Kidney epithelial cell (primary cell): ENCODE measurements around the gene ZDBF2. TPM values are rescaled to one million over a fixed set of nuclear protein-coding genes. Genes with fewer than 3 reads are reported as not detected.

Source experiments
- DNase-seq: peaks from one replicate; pipeline ENCODE4 v3.0.0-alpha.2; 2010; ENCODE audit warnings: low read depth
- H3K27me3 ChIP-seq: 2 replicates; pipeline ENCODE4 v1.6.0; 2011; ENCODE audit warnings: low read length; ENCODE audit not compliant: control insufficient read depth, insufficient read depth
- H3K36me3 ChIP-seq: 2 replicates; pipeline ENCODE4 v1.5.1; 2011; ENCODE audit warnings: low read length; ENCODE audit not compliant: control insufficient read depth, insufficient read depth
- H3K4me3 ChIP-seq: 2 replicates; pipeline ENCODE4 v1.5.1; 2011; ENCODE audit warnings: low read depth, mild to moderate bottlenecking, control low read depth, low read length
- total RNA-seq: library from RNA; depleted of rRNA; stranded (reverse); fragments of >200 nt; gene quantifications from 2 replicates; pipeline ENCODE4 v1.2.3, GENCODE V29; 2015
- TF ChIP-seq, protein P1 (sequence below): IDR thresholded peaks from 2 replicates; pipeline ENCODE4 v1.5.1; 2011; ENCODE audit warnings: mild to moderate bottlenecking, moderate library complexity, low read length, control low read depth, inconsistent platforms; ENCODE audit not compliant: insufficient read depth, poor library complexity, severe bottlenecking

ZDBF2 gene
- total RNA-seq, 1 donor from 2014 or later = 8.5 TPM

DNA sequence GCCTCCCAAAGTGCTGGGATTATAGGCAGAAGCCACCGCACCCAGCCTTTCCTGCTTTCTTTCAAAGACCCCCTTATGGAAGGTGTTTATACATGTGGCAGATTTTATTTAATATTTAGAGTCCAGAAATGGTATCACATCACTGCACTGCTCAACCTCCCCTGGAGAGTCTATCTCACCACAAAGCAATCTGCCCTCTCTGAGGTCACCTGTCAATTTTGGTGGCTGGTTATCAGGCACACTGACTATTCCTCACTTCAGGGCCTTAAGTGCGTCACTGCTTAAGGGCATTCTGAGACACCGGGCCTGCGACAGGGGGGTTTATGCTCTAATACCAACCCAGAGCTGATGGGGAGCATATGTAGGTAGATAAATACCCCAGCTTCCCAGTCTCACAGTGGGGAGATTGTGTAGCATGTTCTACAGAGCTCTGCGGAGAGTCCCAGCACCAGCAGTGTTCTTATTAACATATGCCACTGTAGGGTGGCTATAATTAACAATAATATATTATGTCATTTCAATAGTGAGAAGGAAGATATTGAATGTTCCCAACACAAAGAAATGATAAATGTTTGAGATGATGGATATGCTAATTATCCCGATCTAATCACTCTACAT is 42.7 kb upstream of the ZDBF2 start:
- no peak overlapping the region for H3K4me3 ChIP-seq
- DNase-seq = no peak
- TF ChIP-seq, protein P1, sequence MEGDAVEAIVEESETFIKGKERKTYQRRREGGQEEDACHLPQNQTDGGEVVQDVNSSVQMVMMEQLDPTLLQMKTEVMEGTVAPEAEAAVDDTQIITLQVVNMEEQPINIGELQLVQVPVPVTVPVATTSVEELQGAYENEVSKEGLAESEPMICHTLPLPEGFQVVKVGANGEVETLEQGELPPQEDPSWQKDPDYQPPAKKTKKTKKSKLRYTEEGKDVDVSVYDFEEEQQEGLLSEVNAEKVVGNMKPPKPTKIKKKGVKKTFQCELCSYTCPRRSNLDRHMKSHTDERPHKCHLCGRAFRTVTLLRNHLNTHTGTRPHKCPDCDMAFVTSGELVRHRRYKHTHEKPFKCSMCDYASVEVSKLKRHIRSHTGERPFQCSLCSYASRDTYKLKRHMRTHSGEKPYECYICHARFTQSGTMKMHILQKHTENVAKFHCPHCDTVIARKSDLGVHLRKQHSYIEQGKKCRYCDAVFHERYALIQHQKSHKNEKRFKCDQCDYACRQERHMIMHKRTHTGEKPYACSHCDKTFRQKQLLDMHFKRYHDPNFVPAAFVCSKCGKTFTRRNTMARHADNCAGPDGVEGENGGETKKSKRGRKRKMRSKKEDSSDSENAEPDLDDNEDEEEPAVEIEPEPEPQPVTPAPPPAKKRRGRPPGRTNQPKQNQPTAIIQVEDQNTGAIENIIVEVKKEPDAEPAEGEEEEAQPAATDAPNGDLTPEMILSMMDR = no peak
- H3K36me3 ChIP-seq = no peaks in the 10 kb centered on the region
- H3K27me3 ChIP-seq = no peaks in the 10 kb centered on the region

DNA sequence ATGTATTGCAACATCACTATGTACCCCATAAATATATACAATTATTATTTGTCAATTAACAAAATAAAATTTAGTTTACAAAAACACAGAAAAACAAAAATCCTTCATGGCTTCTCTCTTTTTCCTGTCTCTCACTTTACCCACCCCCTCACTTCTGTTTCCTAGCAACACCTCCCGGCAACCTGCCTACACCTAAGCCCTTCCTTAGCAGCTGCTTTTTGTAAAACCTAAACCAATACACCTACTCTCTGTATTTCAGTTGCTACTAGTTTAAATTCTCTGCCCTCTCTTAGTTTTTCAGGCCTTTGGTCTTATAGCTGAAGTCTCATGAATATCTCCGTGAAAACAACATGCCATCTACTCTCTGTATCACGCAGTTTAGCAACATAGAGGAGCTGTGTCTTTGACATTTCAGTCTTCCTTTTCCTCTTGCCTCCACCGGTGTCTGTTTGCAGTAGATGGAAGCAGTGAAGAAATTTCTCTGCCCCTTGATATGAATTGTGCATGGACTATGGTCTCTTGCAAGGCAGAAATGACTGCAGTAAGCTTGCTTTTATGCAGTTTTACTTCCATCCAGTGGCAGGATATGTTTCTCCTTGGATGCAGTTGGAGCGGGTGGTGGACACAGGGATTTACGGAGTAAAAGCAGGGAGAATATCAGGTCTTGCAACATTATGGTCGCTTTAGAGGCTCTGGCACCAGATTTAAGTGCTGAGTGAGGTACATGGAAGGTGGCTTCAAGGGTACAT is 42.0 kb upstream of the ZDBF2 start:
- TF ChIP-seq, protein P1 = no peak
- H3K36me3 ChIP-seq = no peaks in the 10 kb centered on the region
- no peak for DNase-seq
- H3K27me3 ChIP-seq = no peaks in the 10 kb centered on the region
- H3K4me3 ChIP-seq = no peak overlapping the region

DNA sequence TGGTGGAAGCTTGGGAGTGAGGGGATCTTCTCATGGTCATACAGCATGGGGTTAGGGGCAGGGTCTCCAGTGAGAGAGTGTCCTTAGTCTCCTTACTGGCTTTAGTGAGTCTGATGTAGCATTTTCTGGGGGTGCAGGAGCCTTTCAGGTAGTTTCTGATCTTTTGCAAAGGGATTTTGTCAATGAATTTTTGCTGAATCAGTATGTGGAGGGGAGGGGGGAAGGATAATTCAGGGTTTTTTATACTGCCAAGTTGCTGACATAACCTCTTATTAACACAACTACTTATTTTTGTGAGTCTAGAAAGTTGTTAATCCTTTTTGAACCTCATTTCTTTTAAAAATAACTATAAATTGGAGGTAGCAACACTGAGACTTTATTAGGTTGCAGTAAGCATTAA is 35.3 kb upstream of the ZDBF2 start:
- no peaks in the 10 kb centered on the region for H3K27me3 ChIP-seq
- H3K36me3 ChIP-seq = no peaks in the 10 kb centered on the region
- DNase-seq = no peak
- TF ChIP-seq, protein P1 = no peak
- no peak overlapping the region for H3K4me3 ChIP-seq

DNA sequence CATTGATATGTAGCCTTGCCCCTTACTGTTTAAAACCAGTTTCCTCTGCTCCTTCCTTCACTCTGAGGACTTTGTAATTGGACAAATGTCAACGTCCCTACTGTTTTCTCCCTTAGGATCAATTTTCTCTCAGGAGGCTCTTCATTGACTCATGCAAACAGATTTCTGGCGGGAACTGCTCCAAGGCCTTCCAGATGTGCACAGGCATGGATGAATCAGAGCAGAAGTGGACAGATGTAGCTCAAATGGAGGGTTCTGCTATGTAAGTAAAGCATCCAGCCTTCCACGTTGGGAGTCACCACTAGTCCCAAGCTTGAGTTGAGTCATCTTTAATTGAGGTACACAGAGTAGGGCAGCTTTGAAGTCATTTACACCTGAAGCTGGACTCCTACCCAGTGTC is 34.1 kb upstream of the ZDBF2 start:
- TF ChIP-seq, protein P1 = no peak
- Histone ChIP-seq H3K4me3 (no peak overlapping the region), H3K36me3 (no peaks in the 10 kb centered on the region), H3K27me3 (no peaks in the 10 kb centered on the region)
- DNase-seq = no peak

DNA sequence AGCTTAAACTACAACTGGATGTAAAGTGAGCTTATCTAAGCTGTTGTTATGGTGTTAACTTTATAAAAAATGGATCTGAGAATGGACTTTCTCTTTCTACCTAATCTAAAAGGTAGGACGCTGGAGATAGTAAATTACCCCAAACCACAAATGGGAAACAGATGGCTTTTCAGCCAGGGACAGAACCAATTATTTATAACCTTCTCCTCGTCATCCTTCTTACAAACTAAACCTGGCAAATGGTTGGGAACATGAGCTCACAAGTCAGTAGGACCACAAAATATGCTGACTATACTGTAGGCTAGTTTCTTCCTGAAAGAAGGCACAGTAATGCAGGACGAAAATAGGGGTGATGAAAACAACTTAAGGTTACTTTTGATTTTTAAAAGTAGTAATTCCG is 32.7 kb upstream of the ZDBF2 start:
- no peak overlapping the region for H3K4me3 ChIP-seq
- DNase-seq = no peak
- H3K36me3 ChIP-seq = no peaks in the 10 kb centered on the region
- no peaks in the 10 kb centered on the region for H3K27me3 ChIP-seq
- TF ChIP-seq, protein P1 = no peak
